NT2/D1 (cell line): ENCODE data around the gene GCNT1.

Experiments used
- SUZ12 ChIP-seq: IDR thresholded peaks from 2 replicates; pipeline ENCODE4 v1.6.1; 2011; ENCODE audit not compliant: insufficient read length, insufficient read depth; ENCODE audit errors: extremely low read depth
- YY1 ChIP-seq: IDR thresholded peaks from 2 replicates; pipeline ENCODE4 v1.6.1; 2011; ENCODE audit not compliant: insufficient read length, insufficient read depth
- ZNF274 ChIP-seq: IDR thresholded peaks from 2 replicates; pipeline ENCODE4 v1.6.1; 2011; ENCODE audit warnings: mild to moderate bottlenecking, low read depth, low read length

DNA sequence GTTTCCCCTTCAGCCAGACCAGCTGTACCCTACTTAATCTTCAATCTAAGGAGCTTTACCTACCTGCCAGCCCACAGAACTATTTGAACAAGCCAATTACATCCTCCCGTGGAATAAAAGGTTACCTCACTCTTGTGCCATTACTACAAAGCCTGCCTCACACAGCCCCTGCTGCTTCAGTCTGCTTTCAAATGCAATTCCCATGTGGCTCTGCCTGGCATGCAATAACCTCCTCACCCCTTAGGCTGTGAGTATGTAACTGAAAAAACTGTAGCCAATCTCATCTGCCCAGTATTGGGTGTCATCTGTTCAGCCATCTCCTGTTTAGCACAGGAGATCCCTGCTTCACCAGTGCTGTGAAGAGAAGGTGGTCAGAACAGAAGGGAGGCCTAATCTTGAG is 6.1 kb upstream of the GCNT1 start:
- no peak for TF ChIP-seq YY1
- no peak for TF ChIP-seq SUZ12
- no peak for TF ChIP-seq ZNF274
